K562 (cell line): Measurements from ENCODE around the gene TM7SF2. TPM values are rescaled to one million over a fixed set of nuclear protein-coding genes. Genes with fewer than 3 reads are reported as not detected.
A peak's percentile ranks its signal among the peaks of the same experiment; 100 is the strongest.

ENCODE experiments used
- ATAC-seq: fragments of 200-7000 bp; cut with Tn5 transposase; 3 replicates; pipeline ENCODE4 v1.9.1; 2020; ENCODE audit warnings: moderate library complexity
- BruUV-seq: library from RNA; stranded (reverse); fragments of 400-500 nt; replicated peaks from 2 replicates; lab custom pipeline; 2021; lab: Mats Ljungman, UMichigan
- CTCF ChIA-PET: fragments of 300-600 bp; formaldehyde crosslinking; extraction: SDS; loops from one replicate; lab custom pipeline; 2021; ENCODE audit warnings: low intra/inter-chr PET ratio; lab: Yijun Ruan, JAX
- POLR2A ChIA-PET: fragments of 300-600, 350-650 bp; sonication (Branson Sonifier 250); formaldehyde crosslinking; extraction: SDS; loops from one replicate; lab custom pipeline; 2021; ENCODE audit warnings: antibody characterized with exemption, inconsistent platforms; lab: Yijun Ruan, JAX
- DNase-seq, 4 experiments: peaks; one replicate each; pipeline versions ENCODE4 v3.0.0 to v3.0.0-alpha.2; 2011 to 2018; ENCODE audit warnings: low spot score in 3 of 4, mixed read lengths in 3 of 4; ENCODE audit errors: extremely low read depth in 1 of 4
- FAIRE-seq: peaks from 2 replicates; lab custom pipeline; 2011; peaks lifted over from hg19 to GRCh38; lab: Jason Lieb, UNC
- H2AFZ ChIP-seq: 2 replicates; pipeline ENCODE4 v1.6.0; 2011; ENCODE audit warnings: low read depth, low read length, control low read depth, inconsistent platforms
- H3K27ac ChIP-seq: fragments of 200-600 bp; 3 replicates; pipeline ENCODE4 v1.8.0; 2011; ENCODE audit warnings: low read depth, mild to moderate bottlenecking, control low read depth, inconsistent platforms, low read length, moderate library complexity, mixed read lengths; ENCODE audit errors: extremely low read depth
- H3K27me3 ChIP-seq, 2 experiments: fragments of 300-600 bp in 1 of 2; 2 replicates in 1 of 2; 3 replicates in 1 of 2; pipeline versions ENCODE4 v1.6.0 to v1.8.0; 2011; ENCODE audit warnings: inconsistent platforms in 2 of 2, low read length in 2 of 2, mild to moderate bottlenecking in 1 of 2, mixed read lengths in 1 of 2, moderate library complexity in 1 of 2; ENCODE audit not compliant: control insufficient read depth in 2 of 2, insufficient read depth in 2 of 2
- H3K36me3 ChIP-seq: fragments of 300-600 bp; 3 replicates; pipeline ENCODE4 v1.8.0; 2011; ENCODE audit warnings: mild to moderate bottlenecking, low read length, inconsistent platforms; ENCODE audit not compliant: control insufficient read depth, insufficient read depth
- H3K4me1 ChIP-seq, 2 experiments: fragments of 200-600 bp in 1 of 2; replicated peaks in 1 of 2; 2 replicates in 1 of 2; 3 replicates in 1 of 2; pipeline versions ENCODE4 v1.5.1 to v1.8.0; 2011; ENCODE audit warnings: inconsistent platforms in 2 of 2, low read length in 2 of 2, mild to moderate bottlenecking in 1 of 2, mixed read lengths in 1 of 2, moderate library complexity in 1 of 2; ENCODE audit not compliant: control insufficient read depth in 2 of 2, insufficient read depth in 2 of 2
- H3K4me2 ChIP-seq: 2 replicates; pipeline ENCODE4 v1.6.1; 2011; ENCODE audit warnings: low read length, control low read depth, inconsistent platforms, mixed read lengths; ENCODE audit not compliant: insufficient read depth
- H3K4me3 ChIP-seq: fragments of 200-600 bp; sonication (generic), shearing (Covaris generic); 2 replicates; pipeline ENCODE4 v1.5.1; 2016; ENCODE audit warnings: control low read depth, inconsistent platforms
- H3K79me2 ChIP-seq: fragments of 200-600 bp; 3 replicates; pipeline ENCODE4 v1.8.0; 2011; ENCODE audit warnings: low read length, inconsistent platforms; ENCODE audit not compliant: control insufficient read depth, insufficient read depth
- H3K9ac ChIP-seq, 2 experiments: 2 replicates each; pipeline versions ENCODE4 v1.6.0 to v1.6.1; 2011; ENCODE audit warnings: low read depth in 2 of 2, low read length in 2 of 2, control low read depth in 1 of 2, inconsistent platforms in 1 of 2, mild to moderate bottlenecking in 1 of 2, mixed read lengths in 1 of 2; ENCODE audit not compliant: insufficient read depth in 1 of 2
- H3K9me1 ChIP-seq: one replicate; pipeline ENCODE4 v1.6.0; 2011; ENCODE audit warnings: inconsistent platforms, mild to moderate bottlenecking, low read length, moderate library complexity; ENCODE audit not compliant: control insufficient read depth, insufficient read depth
- H3K9me3 ChIP-seq: replicated peaks from 2 replicates; pipeline ENCODE4 v1.5.1; 2011; ENCODE audit warnings: low read depth, low read length, inconsistent platforms; ENCODE audit not compliant: control insufficient read depth, insufficient read depth
- H4K20me1 ChIP-seq: replicated peaks from 2 replicates; pipeline ENCODE4 v1.6.1; 2011; ENCODE audit warnings: low read length, inconsistent platforms, mixed read lengths; ENCODE audit not compliant: control insufficient read depth, insufficient read depth
- CTBP1 ChIP-seq: fragments of 450-650 bp; IDR thresholded peaks from 2 replicates; pipeline ENCODE4 v1.6.1; 2016; ENCODE audit warnings: borderline replicate concordance
- HDAC1 ChIP-seq, 2 experiments: fragments of 450-650 bp; IDR thresholded peaks; 2 replicates each; pipeline ENCODE4 v1.6.1; 2016 to 2017; ENCODE audit warnings: inconsistent platforms in 1 of 2, mild to moderate bottlenecking in 1 of 2, moderate library complexity in 1 of 2
- MBD2 ChIP-seq: sonication (generic); IDR thresholded peaks from 2 replicates; pipeline ENCODE4 v1.6.1; 2016; ENCODE audit warnings: low read depth, borderline replicate concordance
- PML ChIP-seq: IDR thresholded peaks from 2 replicates; pipeline ENCODE4 v1.6.1; 2012; ENCODE audit warnings: low read length, inconsistent platforms
- POLR2G ChIP-seq: fragments of 200-400 bp; formaldehyde crosslinking; IDR thresholded peaks from 2 replicates; pipeline ENCODE4 v1.6.1; 2017; ENCODE audit warnings: low read depth, mild to moderate bottlenecking, antibody characterized with exemption, low read length, moderate library complexity
- PPARD ChIP-seq: fragments of 250-450 bp; sonication (Bioruptor Pico); IDR thresholded peaks from 2 replicates; pipeline ENCODE4 v1.8.0; 2022; ENCODE audit warnings: inconsistent platforms, mild to moderate bottlenecking, moderate library complexity
- RBFOX2 ChIP-seq: fragments of 200-400 bp; formaldehyde crosslinking; IDR thresholded peaks from 2 replicates; pipeline ENCODE4 v1.6.1; 2017; ENCODE audit warnings: low read depth, mild to moderate bottlenecking, low read length, moderate library complexity
- SMAD4 ChIP-seq: fragments of 250-450 bp; sonication (Bioruptor Pico); conservative IDR thresholded peaks from 2 replicates; pipeline ENCODE4 v1.8.0; 2021; ENCODE audit warnings: inconsistent platforms, mild to moderate bottlenecking, moderate library complexity
- SRSF1 ChIP-seq: fragments of 200-400 bp; formaldehyde crosslinking; IDR thresholded peaks from 2 replicates; pipeline ENCODE4 v1.6.1; 2017; ENCODE audit warnings: mild to moderate bottlenecking, low read depth, low read length, moderate library complexity
- ZBTB8A ChIP-seq: fragments of 450-650 bp; IDR thresholded peaks from 2 replicates; pipeline ENCODE4 v1.6.1; 2018; ENCODE audit warnings: mild to moderate bottlenecking, moderate library complexity; ENCODE audit not compliant: partially characterized antibody
- ZEB2 ChIP-seq: fragments of 450-650 bp; IDR thresholded peaks from 2 replicates; pipeline ENCODE4 v1.6.1; 2016
- ZNF121 ChIP-seq: sonication (generic); formaldehyde crosslinking; conservative IDR thresholded peaks from 2 replicates; pipeline ENCODE4 v1.8.0; 2022; ENCODE audit warnings: missing genetic modification reagents
- ZNF311 ChIP-seq: fragments of 250-450 bp; sonication (Bioruptor Pico); IDR thresholded peaks from 2 replicates; pipeline ENCODE4 v1.4.0; 2020; ENCODE audit warnings: mild to moderate bottlenecking, moderate library complexity
- ZNF764 ChIP-seq: fragments of 250-450 bp; sonication (Bioruptor Pico); IDR thresholded peaks from 2 replicates; pipeline ENCODE4 v1.4.0; 2020; ENCODE audit warnings: low read depth, mild to moderate bottlenecking, moderate library complexity
- WGBS: fragments of 100-300 bp; shearing (Covaris generic); methylation state at CpG from one replicate; pipeline ENCODE4 v1.1.6; 2016; ENCODE audit warnings: low coverage, mixed read lengths; ENCODE audit not compliant: insufficient coverage; ENCODE audit errors: missing lambda C conversion rate; 5-methylcytosine and 5-hydroxymethylcytosine counted together
- in situ Hi-C: fragments of 300-500 bp; cut with MboI; formaldehyde crosslinking; loops from 4 replicates; pipeline ENCODE4 v1.15.0; 2018; ENCODE audit warnings: inconsistent platforms, mixed read lengths
- intact Hi-C: fragments of 100-400 bp; cut with micrococcal nuclease; formaldehyde crosslinking; loops from 2 replicates; pipeline ENCODE4 v1.14.2; 2022
- polyA plus RNA-seq, 8 experiments: library from polyadenylated mRNA; depleted of rRNA in 4 of 8; stranded (reverse) in 5 of 8; unstranded in 3 of 8; fragments of >200 nt; fragmentation: Nextera tagmentation in 2 of 8; fragmentation: Illumina TruSeq in 1 of 8; extraction: Ambion mirVana in 2 of 8; extraction: Trizol in 1 of 8; gene quantifications; 2 replicates each; pipeline versions ENCODE4 v1.2.1 to v1.2.3, GENCODE V29; 2011 to 2014; ENCODE audit warnings: inconsistent platforms in 1 of 8, missing spikeins in 1 of 8
- total RNA-seq, 7 experiments: library from RNA; depleted of rRNA in 6 of 7; stranded (reverse); fragments of >200 nt in 6 of 7; fragmentation: Illumina TruSeq in 2 of 7; extraction: Trizol in 2 of 7; gene quantifications; 2 replicates each; pipeline versions ENCODE4 v1.2.1 to v1.2.3, GENCODE V29; 2011 to 2021; ENCODE audit warnings: low replicate concordance in 1 of 7

Gene TM7SF2
- total and polyA plus RNA-seq, 9 of the 15 experiments (the other 6 are each of a cell fraction or from before 2014, with no cell fraction given), result 1.2 to 22.0 (median 14.3) TPM

- Histone ChIP-seq H3K27me3 (no peaks in the 10 kb centered on the region; a peak in 1 of 5 replicates), H3K4me1 (peaks cover 8 to 12% of the 10 kb centered on the region in 2 experiments), H3K79me2 (peaks cover 27% of the 10 kb centered on the region), H3K9me3 (no peaks in the 10 kb centered on the region), H3K9me1 (no peaks in the 10 kb centered on the region), H3K36me3 (peaks cover 52% of the 10 kb centered on the region), H3K4me2 (no peak overlapping the region), H2AFZ (no peak overlapping the region), H3K4me3 (no peak overlapping the region), H4K20me1 (no peaks in the 10 kb centered on the region; the same call in 1 of the 2 replicates), H3K9ac (no peak overlapping the region), H3K27ac (no peak overlapping the region)
- in situ Hi-C loops, result no loop called here
- FAIRE-seq, result no peak
- no TSS peak for BruUV-seq
- intact Hi-C loops, result no loop called here
- ChIA-PET CTCF (no interaction called here), POLR2A (interaction anchor here (0.8 to 2.0 kb wide), 2 partner anchors 12 to 55 kb away, joined by 3 to 4 read pairs; no protein-coding TSS in a partner anchor)
- no peak for DNase-seq
- 99% methylated on average over 12 of the region's 15 CpGs for WGBS
- TF ChIP-seq HDAC1 (IDR thresholded peaks at IDR 0.05) (no peak), SMAD4 (no peak), RBFOX2 (peak; percentile 49; the same call in 1 of the 2 replicates), POLR2G (peak; percentile 35), ZNF311 (CRISPR knock-in tag) (no peak), ZNF764 (no peak), CTBP1 (no peak), SRSF1 (no peak), ZEB2 (no peak), MBD2 (no peak), PPARD (CRISPR knock-in tag) (no peak), ZNF121 (CRISPR knock-in tag) (no peak), PML (no peak), ZBTB8A (no peak)
- TF ChIP-seq, all 486 proteins: peak for 2
- ATAC-seq, result no peak
Measured at GRCh38 chr11:65087827-65088226, 23.8 kb upstream of the TM7SF2 start.
